ENCODE data around the gene LRRC17. TPM values are rescaled to one million over a fixed set of nuclear protein-coding genes. Genes with fewer than 3 reads are reported as not detected.

The LRRC17 gene
- total RNA-seq (under 1 TPM; 0.52 to 0.72 TPM), polyA plus RNA-seq (under 1 TPM in 1 of 2 donors, not detected in 1; 0.26 TPM)

GRCh38 chr7:102912742-102913141 is at the start of gene LRRC17:
TSS of gene LRRC17 (plus strand) at chr7:102913000. CDS start at chr7:102933914, 20,914 bp downstream.
- POLR2A ChIA-PET (ENCODE audit: partially characterized antibody): no interaction called here
- Histone ChIP-seq H3K9me3 (ENCODE audit: control insufficient read depth in 1 of 2, low read length in 2 of 2) (no peaks in the 10 kb centered on the region), H3K4me3 (ENCODE audit: low read length in 2 of 2) (no peak within 1 kb of the TSS), H3K4me1 (ENCODE audit: insufficient read depth, low read length) (no peaks in the 10 kb centered on the region), H3K27me3 (ENCODE audit: insufficient read depth, low read length) (no peaks in the 10 kb centered on the region), H3K27ac (ENCODE audit: low read depth, low read length) (no peak within 1 kb of the TSS), H3K36me3 (ENCODE audit: insufficient read depth, low read length) (no peaks in the 10 kb centered on the region)
- intact Hi-C loops (cut with micrococcal nuclease): no loop called here
- H3K27ac Mint-ChIP-seq: no peak within 1 kb of the TSS
- CTCF ChIA-PET (ENCODE audit: partially characterized antibody): interaction anchor here (0.6 kb wide), 1 partner anchor 1946 kb away, joined by 4 read pairs; no protein-coding TSS in a partner anchor
- H3K27me3 Mint-ChIP-seq: peaks cover 0 to 6% of the 10 kb centered on the region in 2 donors
- H3K4me3 Mint-ChIP-seq: no peak within 1 kb of the TSS
- no peaks in the 10 kb centered on the region for H3K4me1 Mint-ChIP-seq
- peaks cover 0 to 10% of the 10 kb centered on the region in 2 donors for H3K36me3 Mint-ChIP-seq
- DNase-seq: no peak
- H3K9me3 Mint-ChIP-seq: peaks cover 0 to 15% (median 9%) of the 10 kb centered on the region in 8 donors

GRCh38 chr7:102864958-102865357 is 47.8 kb upstream of the LRRC17 start:
- DNase-seq: no peak
- no peaks in the 10 kb centered on the region for H3K36me3 Mint-ChIP-seq
- H3K27ac ChIP-seq (ENCODE audit: low read depth, low read length): no peak overlapping the region
- no peaks in the 10 kb centered on the region for H3K27me3 ChIP-seq (ENCODE audit: insufficient read depth, low read length)
- H3K4me1 ChIP-seq (ENCODE audit: insufficient read depth, low read length): no peaks in the 10 kb centered on the region
- H3K27me3 Mint-ChIP-seq: peaks cover 0 to 2% of the 10 kb centered on the region in 2 donors
- intact Hi-C loops (cut with micrococcal nuclease): no loop called here
- no peak overlapping the region for H3K4me3 ChIP-seq (ENCODE audit: low read length in 2 of 2)
- no peak overlapping the region for H3K4me3 Mint-ChIP-seq
- ChIA-PET CTCF (ENCODE audit: partially characterized antibody) (no interaction called here), POLR2A (ENCODE audit: partially characterized antibody) (no interaction called here)
- no peaks in the 10 kb centered on the region for H3K4me1 Mint-ChIP-seq
- H3K36me3 ChIP-seq (ENCODE audit: insufficient read depth, low read length): no peaks in the 10 kb centered on the region
- H3K9me3 ChIP-seq (ENCODE audit: control insufficient read depth in 1 of 2, low read length in 2 of 2): no peaks in the 10 kb centered on the region
- no peak overlapping the region for H3K27ac Mint-ChIP-seq
- H3K9me3 Mint-ChIP-seq: no peaks in the 10 kb centered on the region

- no peak overlapping the region for H3K27ac Mint-ChIP-seq
- no peak overlapping the region for H3K27ac ChIP-seq (ENCODE audit: low read depth, low read length)
- ChIA-PET POLR2A (ENCODE audit: partially characterized antibody) (no interaction called here), CTCF (ENCODE audit: partially characterized antibody) (no interaction called here)
- H3K9me3 ChIP-seq (ENCODE audit: control insufficient read depth in 1 of 2, low read length in 2 of 2): no peaks in the 10 kb centered on the region
- H3K36me3 Mint-ChIP-seq: peaks cover 0 to 3% of the 10 kb centered on the region in 2 donors
- H3K4me1 ChIP-seq (ENCODE audit: insufficient read depth, low read length): no peaks in the 10 kb centered on the region
- DNase-seq: no peak
- H3K4me1 Mint-ChIP-seq: no peaks in the 10 kb centered on the region
- no peaks in the 10 kb centered on the region for H3K36me3 ChIP-seq (ENCODE audit: insufficient read depth, low read length)
- no peak overlapping the region for H3K4me3 Mint-ChIP-seq
- intact Hi-C loops (cut with micrococcal nuclease): no loop called here
- H3K4me3 ChIP-seq (ENCODE audit: low read length in 2 of 2): no peak overlapping the region
- no peaks in the 10 kb centered on the region for H3K27me3 ChIP-seq (ENCODE audit: insufficient read depth, low read length)
- H3K9me3 Mint-ChIP-seq: no peaks in the 10 kb centered on the region
- H3K27me3 Mint-ChIP-seq: peaks cover 0 to 2% of the 10 kb centered on the region in 2 donors
These were observed 46.1 kb upstream of the LRRC17 start for GRCh38 chr7:102866535-102867215.

DNA sequence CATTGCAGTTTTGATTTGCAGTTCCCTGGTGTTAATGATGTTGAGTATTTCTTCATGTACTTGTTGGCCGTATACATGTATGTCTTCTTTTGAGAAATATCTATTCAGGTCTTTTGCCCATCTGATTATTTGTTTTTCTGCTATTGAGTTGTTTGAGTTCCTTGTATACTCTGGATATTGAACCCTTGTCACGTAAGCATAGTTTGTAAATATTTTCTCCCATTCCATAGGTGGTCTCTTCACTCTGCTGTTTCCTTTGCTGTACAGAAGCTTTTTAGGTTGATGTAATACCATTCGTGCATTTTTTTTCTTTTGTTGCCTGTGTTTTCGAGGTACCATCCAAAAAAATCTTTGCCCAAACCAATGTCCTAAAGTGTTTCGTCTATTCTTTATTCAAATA is 43.6 kb upstream of the LRRC17 start:
- no peak for DNase-seq
- Mint-ChIP-seq H3K27me3 (no peaks in the 10 kb centered on the region), H3K36me3 (peaks cover 0 to 3% of the 10 kb centered on the region in 2 donors), H3K9me3 (no peaks in the 10 kb centered on the region), H3K27ac (no peak overlapping the region), H3K4me1 (peaks cover 2 to 6% (median 5%) of the 10 kb centered on the region in 4 donors), H3K4me3 (no peak overlapping the region)
- ChIA-PET POLR2A (ENCODE audit: partially characterized antibody) (no interaction called here), CTCF (ENCODE audit: partially characterized antibody) (no interaction called here)
- intact Hi-C loops (cut with micrococcal nuclease): no loop called here
- H3K36me3 ChIP-seq (ENCODE audit: insufficient read depth, low read length): no peaks in the 10 kb centered on the region
- no peaks in the 10 kb centered on the region for H3K4me1 ChIP-seq (ENCODE audit: insufficient read depth, low read length)
- H3K27me3 ChIP-seq (ENCODE audit: insufficient read depth, low read length): no peaks in the 10 kb centered on the region
- no peaks in the 10 kb centered on the region for H3K9me3 ChIP-seq (ENCODE audit: control insufficient read depth in 1 of 2, low read length in 2 of 2)
- no peak overlapping the region for H3K4me3 ChIP-seq (ENCODE audit: low read length in 2 of 2)
- no peak overlapping the region for H3K27ac ChIP-seq (ENCODE audit: low read depth, low read length)

DNA sequence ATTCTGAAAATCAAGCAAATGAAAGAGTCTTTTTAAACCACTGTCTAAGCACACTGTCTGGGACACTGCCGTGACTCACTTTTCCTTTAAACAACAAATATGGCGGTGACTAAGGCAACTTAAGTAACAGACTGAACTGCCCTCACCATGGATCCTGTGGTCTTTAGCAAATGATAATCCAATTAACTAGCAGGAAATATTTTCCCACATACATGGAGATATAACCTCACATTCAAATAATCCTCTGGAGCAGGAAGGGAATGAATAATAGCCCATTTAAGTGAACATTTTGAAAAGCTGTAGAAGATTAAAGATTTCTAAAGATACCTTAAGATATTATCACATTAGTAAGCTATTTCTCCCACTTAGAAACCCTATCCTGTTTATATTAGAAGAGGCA is 40.3 kb upstream of the LRRC17 start:
- H3K4me1 ChIP-seq (ENCODE audit: insufficient read depth, low read length): no peaks in the 10 kb centered on the region
- H3K9me3 ChIP-seq (ENCODE audit: control insufficient read depth in 1 of 2, low read length in 2 of 2): no peaks in the 10 kb centered on the region
- H3K4me3 ChIP-seq (ENCODE audit: low read length in 2 of 2): no peak overlapping the region
- H3K27ac ChIP-seq (ENCODE audit: low read depth, low read length): no peak overlapping the region
- H3K27me3 ChIP-seq (ENCODE audit: insufficient read depth, low read length): no peaks in the 10 kb centered on the region
- intact Hi-C loops (cut with micrococcal nuclease): no loop called here
- H3K4me3 Mint-ChIP-seq: no peak overlapping the region
- DNase-seq: no peak
- no peaks in the 10 kb centered on the region for H3K36me3 ChIP-seq (ENCODE audit: insufficient read depth, low read length)
- ChIA-PET CTCF (ENCODE audit: partially characterized antibody) (interaction anchor here (1.2 kb wide), 1 partner anchor 10 kb away, joined by 3 read pairs; no protein-coding TSS in a partner anchor), POLR2A (ENCODE audit: partially characterized antibody) (no interaction called here)
- no peaks in the 10 kb centered on the region for H3K9me3 Mint-ChIP-seq
- H3K27ac Mint-ChIP-seq: no peak overlapping the region
- no peaks in the 10 kb centered on the region for H3K27me3 Mint-ChIP-seq
- peaks cover 3 to 7% (median 5%) of the 10 kb centered on the region in 4 donors for H3K4me1 Mint-ChIP-seq
- H3K36me3 Mint-ChIP-seq: peaks cover 0 to 3% of the 10 kb centered on the region in 2 donors

GRCh38 chr7:102873470-102874165 is 39.2 kb upstream of the LRRC17 start:
- Histone ChIP-seq H3K27me3 (ENCODE audit: insufficient read depth, low read length) (no peaks in the 10 kb centered on the region), H3K27ac (ENCODE audit: low read depth, low read length) (no peak overlapping the region), H3K36me3 (ENCODE audit: insufficient read depth, low read length) (no peaks in the 10 kb centered on the region), H3K4me3 (ENCODE audit: low read length in 2 of 2) (no peak overlapping the region), H3K4me1 (ENCODE audit: insufficient read depth, low read length) (no peaks in the 10 kb centered on the region), H3K9me3 (ENCODE audit: control insufficient read depth in 1 of 2, low read length in 2 of 2) (no peaks in the 10 kb centered on the region)
- intact Hi-C loops (cut with micrococcal nuclease): no loop called here
- no peak overlapping the region for H3K4me3 Mint-ChIP-seq
- H3K27me3 Mint-ChIP-seq: no peaks in the 10 kb centered on the region
- DNase-seq: no peak
- no peaks in the 10 kb centered on the region for H3K9me3 Mint-ChIP-seq
- peaks cover 0 to 3% of the 10 kb centered on the region in 2 donors for H3K36me3 Mint-ChIP-seq
- no peak overlapping the region for H3K27ac Mint-ChIP-seq
- ChIA-PET POLR2A (ENCODE audit: partially characterized antibody) (no interaction called here), CTCF (ENCODE audit: partially characterized antibody) (interaction anchor here (1.2 kb wide), 1 partner anchor 8 kb away, joined by 3 read pairs; no protein-coding TSS in a partner anchor)
- H3K4me1 Mint-ChIP-seq: peaks cover 3 to 7% (median 5%) of the 10 kb centered on the region in 4 donors

- intact Hi-C loops (cut with micrococcal nuclease): no loop called here
- CTCF ChIA-PET (ENCODE audit: partially characterized antibody): no interaction called here
- Mint-ChIP-seq H3K27me3 (no peaks in the 10 kb centered on the region), H3K27ac (no peak overlapping the region), H3K9me3 (no peaks in the 10 kb centered on the region), H3K36me3 (peaks cover 0 to 3% of the 10 kb centered on the region in 2 donors), H3K4me3 (no peak overlapping the region), H3K4me1 (peaks cover 3 to 7% (median 5%) of the 10 kb centered on the region in 4 donors)
- no peak overlapping the region for H3K4me3 ChIP-seq (ENCODE audit: low read length in 2 of 2)
- no peaks in the 10 kb centered on the region for H3K27me3 ChIP-seq (ENCODE audit: insufficient read depth, low read length)
- H3K36me3 ChIP-seq (ENCODE audit: insufficient read depth, low read length): no peaks in the 10 kb centered on the region
- DNase-seq: no peak
- POLR2A ChIA-PET (ENCODE audit: partially characterized antibody): no interaction called here
- no peaks in the 10 kb centered on the region for H3K4me1 ChIP-seq (ENCODE audit: insufficient read depth, low read length)
- no peaks in the 10 kb centered on the region for H3K9me3 ChIP-seq (ENCODE audit: control insufficient read depth in 1 of 2, low read length in 2 of 2)
- H3K27ac ChIP-seq (ENCODE audit: low read depth, low read length): no peak overlapping the region
These were observed 38.5 kb upstream of the LRRC17 start for GRCh38 chr7:102874166-102874829.

Data from CD4-positive, alpha-beta memory T cell (primary cell).